GM18520 (cell line): ENCODE measurements around the gene HK2.
A peak's percentile ranks its signal among the peaks of the same experiment; 100 is the strongest.
"Not testable (repeated sequence)": the region's sequence is repeated elsewhere in the genome, so short reads cannot be mapped to it uniquely, and the experiment has no call there.

Experiments used
- ATAC-seq: cut with Tn5 transposase; IDR thresholded peaks from one replicate; pipeline ENCODE4 v1.9.1; 2021; ENCODE audit not compliant: unreplicated experiment

Gene HK2

DNA sequence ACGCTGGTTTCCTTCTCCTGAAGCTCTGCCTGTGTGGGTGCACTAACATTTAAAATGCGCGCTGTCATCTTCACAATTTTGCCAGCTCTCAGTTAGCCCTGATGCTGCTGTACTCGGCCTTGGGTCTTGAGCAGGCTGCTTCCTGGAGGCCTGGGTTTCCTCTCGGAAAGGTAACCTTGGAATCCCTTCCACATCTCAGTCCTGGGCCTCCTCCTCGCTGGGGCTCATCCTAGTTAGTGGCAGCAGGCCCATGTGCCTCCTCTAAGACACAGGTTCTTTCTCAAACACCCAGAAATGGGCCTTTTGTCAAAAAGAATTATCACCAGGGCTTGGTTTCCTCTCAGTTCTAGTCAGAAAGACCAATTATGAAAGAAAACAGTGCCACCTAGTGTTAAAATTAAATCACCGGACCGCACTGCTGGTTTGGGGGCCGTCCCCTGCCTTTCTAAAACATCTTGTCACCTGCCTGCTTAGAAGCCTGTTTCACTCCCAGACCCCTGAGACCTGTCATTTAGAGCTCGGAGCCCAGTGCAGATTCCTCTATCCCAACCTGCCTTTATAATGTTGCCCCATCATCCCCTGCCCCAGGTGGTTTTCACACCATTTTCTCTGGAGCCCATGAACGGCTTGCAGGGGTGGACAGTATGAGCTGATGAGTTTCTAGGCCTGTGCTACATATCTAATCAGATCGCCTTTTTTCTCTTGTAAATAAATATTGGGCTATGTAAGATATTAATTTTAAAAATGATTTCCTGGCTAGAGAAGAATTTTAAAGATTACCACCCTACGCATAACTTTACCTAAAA is 42.4 kb downstream of the HK2 start:
- ATAC-seq = peak; percentile 70

DNA sequence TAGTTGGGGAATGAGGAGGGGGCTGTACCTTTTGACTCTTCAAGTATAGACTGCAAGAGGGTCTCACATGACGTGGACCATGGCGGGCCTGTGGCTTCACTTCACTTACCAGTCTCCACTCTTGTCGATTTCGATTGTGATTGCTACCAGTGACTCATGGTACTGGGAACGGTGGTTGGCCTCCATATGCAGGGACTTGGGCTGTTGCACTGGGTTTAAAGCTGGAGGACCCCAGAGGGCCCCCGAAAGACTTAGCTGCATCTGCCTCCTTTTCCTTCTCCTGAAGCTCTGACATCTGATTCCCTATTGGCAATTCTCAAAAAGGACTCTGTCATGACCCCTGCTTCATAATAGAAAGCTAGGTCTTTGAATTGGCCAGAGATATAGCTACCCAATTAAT is 43.4 kb downstream of the HK2 start:
- ATAC-seq = no peak

GRCh38 chr2:74877781-74878433 is 44.0 kb downstream of the HK2 start:
- ATAC-seq = no peak

DNA sequence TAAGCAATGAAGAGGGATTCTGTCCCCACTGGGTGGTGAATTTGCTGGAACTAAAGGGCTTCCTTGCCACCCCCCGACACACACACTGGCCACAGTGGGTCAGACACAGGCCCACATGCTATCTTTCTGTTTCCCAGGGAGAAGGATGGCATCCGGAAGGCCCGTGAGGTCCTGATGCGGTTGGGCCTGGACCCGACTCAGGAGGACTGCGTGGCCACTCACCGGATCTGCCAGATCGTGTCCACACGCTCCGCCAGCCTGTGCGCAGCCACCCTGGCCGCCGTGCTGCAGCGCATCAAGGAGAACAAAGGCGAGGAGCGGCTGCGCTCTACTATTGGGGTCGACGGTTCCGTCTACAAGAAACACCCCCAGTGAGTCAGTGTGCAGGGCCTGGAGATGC is 44.6 kb downstream of the HK2 start:
- ATAC-seq = no peak

DNA sequence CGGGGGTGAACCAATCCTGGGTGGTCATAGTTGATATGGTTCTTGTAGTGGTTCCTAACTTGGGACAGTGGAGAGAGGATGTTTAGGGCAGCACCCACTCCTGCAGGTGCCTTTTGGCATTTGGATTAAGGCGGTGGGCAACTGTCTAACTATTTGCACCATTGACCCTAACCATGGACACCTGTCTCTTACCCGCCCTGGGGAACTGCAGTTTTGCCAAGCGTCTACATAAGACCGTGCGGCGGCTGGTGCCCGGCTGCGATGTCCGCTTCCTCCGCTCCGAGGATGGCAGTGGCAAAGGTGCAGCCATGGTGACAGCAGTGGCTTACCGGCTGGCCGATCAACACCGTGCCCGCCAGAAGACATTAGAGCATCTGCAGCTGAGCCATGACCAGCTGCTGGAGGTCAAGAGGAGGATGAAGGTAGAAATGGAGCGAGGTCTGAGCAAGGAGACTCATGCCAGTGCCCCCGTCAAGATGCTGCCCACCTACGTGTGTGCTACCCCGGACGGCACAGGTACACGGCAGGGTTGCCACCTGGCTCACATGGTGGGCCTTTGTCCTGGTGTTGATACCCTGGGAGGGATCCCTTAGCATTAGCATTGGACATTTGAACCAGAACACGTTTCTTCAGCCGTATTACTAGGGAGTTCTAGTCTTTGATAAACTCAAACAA is 46.3 kb downstream of the HK2 start:
- no peak for ATAC-seq

- ATAC-seq = no peak
Measured at GRCh38 chr2:74881176-74881575, 47.2 kb downstream of the HK2 start.

- ATAC-seq = no peak
Measured at GRCh38 chr2:74881626-74882298, 47.8 kb downstream of the HK2 start.

DNA sequence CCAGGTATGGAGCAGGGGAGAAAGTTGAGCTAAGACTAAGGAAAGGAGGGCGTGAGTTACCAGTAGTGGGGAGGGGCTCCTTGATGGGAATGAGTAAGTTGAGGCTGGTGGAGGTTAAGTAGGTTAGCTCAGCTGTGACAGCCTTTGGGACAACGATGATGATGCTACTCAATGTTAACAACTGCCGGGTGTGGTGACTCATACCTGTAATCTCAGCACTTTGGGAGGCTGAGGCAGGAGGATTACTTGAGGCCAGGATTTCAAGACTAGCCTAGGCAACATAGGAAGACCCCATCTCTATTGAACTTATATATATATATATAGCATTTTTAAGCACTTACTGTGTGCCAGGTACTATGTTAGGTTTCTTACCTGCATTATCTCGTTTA is 48.4 kb downstream of the HK2 start:
- no peak for ATAC-seq

GRCh38 chr2:74883011-74883410 is 49.1 kb downstream of the HK2 start:
- ATAC-seq = no peak

GRCh38 chr2:74884118-74884762 is 50.3 kb downstream of the HK2 start:
- ATAC-seq = no peak

GRCh38 chr2:74884866-74885265 is 50.9 kb downstream of the HK2 start:
- no peak for ATAC-seq

- ATAC-seq = no peak
Measured at GRCh38 chr2:74886251-74886650, 52.3 kb downstream of the HK2 start.

GRCh38 chr2:74886811-74887210 is 52.9 kb downstream of the HK2 start:
- no peak for ATAC-seq

- ATAC-seq = no peak
Measured at GRCh38 chr2:74887445-74887951, 53.6 kb downstream of the HK2 start.

DNA sequence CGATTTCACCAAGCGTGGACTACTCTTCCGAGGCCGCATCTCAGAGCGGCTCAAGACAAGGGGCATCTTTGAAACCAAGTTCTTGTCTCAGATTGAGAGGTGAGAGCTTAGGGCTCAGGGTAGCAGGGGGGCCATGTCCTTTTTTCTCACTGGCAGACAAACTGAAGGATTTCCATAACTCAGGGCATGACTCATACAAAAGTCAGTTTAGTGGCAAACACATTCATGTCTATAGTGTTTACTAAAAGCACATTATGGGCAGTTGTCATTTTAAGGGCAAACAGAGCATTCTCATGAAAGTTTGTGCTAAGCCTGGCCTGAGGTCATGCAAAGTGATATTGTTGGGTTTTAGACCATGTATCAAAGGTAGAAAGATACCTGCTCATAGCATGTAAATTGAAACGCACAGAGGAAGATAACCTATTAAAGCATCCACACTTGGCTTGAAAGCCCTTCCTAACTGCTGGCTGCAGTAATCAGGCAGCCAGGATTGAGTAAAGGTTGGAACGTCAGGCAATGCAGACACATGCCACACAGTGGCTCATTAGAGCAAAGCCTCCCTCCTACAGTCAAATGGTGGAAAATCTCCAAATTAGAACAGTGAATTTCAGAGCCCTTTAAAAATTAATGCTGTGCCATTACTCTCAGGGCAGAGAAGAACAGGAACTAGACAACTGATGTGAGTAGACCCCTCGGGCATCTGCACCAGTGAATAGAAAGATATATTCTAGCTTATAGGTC is 54.2 kb downstream of the HK2 start:
- ATAC-seq = no peak

- no peak for ATAC-seq
Measured at GRCh38 chr2:74889159-74889558, 55.2 kb downstream of the HK2 start.

DNA sequence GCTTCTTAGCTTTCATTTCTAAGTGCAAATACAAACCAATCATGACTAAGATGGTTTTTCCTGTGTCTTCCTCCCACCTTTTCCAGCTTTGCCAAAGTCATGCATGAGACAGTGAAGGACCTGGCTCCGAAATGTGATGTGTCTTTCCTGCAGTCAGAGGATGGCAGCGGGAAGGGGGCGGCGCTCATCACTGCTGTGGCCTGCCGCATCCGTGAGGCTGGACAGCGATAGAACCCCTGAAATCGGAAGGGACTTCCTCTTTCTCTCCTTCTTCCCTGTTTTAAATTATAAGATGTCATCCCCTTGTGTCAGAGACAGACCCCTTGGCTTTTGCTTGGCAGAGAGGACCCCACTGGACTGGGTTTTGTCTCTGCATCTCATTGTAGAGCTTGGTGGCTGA is 56.8 kb downstream of the HK2 start:
- ATAC-seq = no peak

- no peak for ATAC-seq
Measured at GRCh38 chr2:74891136-74891764, 57.3 kb downstream of the HK2 start.

- ATAC-seq = not testable (repeated sequence)
Measured at GRCh38 chr2:74891816-74892215, 57.9 kb downstream of the HK2 start.

DNA sequence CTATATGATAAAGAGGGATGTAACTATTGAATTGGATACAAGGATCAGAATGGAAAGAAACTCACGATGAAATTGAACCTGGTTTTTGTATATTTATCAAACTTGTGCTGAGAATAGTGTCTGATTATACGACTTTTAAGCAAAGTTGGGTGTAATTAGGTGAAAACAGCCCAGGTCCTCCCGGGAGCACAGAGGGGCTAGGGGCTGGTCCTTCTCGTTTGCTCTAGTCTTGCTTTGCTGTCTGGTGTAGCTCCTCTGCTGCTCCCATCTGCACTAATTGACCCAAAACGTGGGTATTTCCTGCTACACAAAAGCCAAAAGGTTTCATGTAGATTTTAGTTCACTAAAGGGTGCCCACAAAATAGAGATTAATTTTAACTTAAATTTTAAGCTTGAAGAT is 58.7 kb downstream of the HK2 start:
- ATAC-seq = no peak
